WTC11 (cell line): ENCODE results near the gene AEBP2. TPM values are rescaled to one million over a fixed set of nuclear protein-coding genes. Genes with fewer than 3 reads are reported as not detected.

Source experiments
- ATAC-seq: fragments of 200-7000 bp; cut with Tn5 transposase; 2 replicates; pipeline ENCODE4 v1.10.0; 2021; ENCODE audit warnings: mild to moderate bottlenecking, moderate library complexity
- CTCF ChIA-PET: fragments of 300-600 bp; sonication (Branson Sonifier 250); formaldehyde crosslinking; loops from one replicate; lab custom pipeline; 2021; ENCODE audit warnings: antibody characterized with exemption; lab: Charles Lee
- POLR2A ChIA-PET: fragments of 350-600 bp; sonication (Branson Sonifier 250); formaldehyde crosslinking; loops from one replicate; lab custom pipeline; 2021; ENCODE audit warnings: antibody characterized with exemption; lab: Charles Lee
- DNase-seq: peaks from one replicate; pipeline ENCODE4 v3.0.0; 2021; ENCODE audit warnings: low spot score
- H3K27ac Mint-ChIP-seq: 2 replicates; pipeline ENCODE4 v1.8.0; 2021; ENCODE audit warnings: mixed read lengths
- H3K27me3 Mint-ChIP-seq: 2 replicates; pipeline ENCODE4 v1.8.0; 2021; ENCODE audit warnings: low read depth, mild to moderate bottlenecking, moderate library complexity, mixed read lengths
- H3K36me3 Mint-ChIP-seq: 2 replicates; pipeline ENCODE4 v1.8.0; 2021; ENCODE audit warnings: mixed read lengths
- H3K4me1 Mint-ChIP-seq: 2 replicates; pipeline ENCODE4 v1.8.0; 2022; ENCODE audit warnings: mixed read lengths
- H3K4me3 Mint-ChIP-seq: 2 replicates; pipeline ENCODE4 v1.8.0; 2021; ENCODE audit warnings: mild to moderate bottlenecking, moderate library complexity, mixed read lengths
- H3K9me3 Mint-ChIP-seq: 2 replicates; pipeline ENCODE4 v1.8.0; 2021; ENCODE audit warnings: mixed read lengths
- ARID4B ChIP-seq: sonication (generic); formaldehyde crosslinking; IDR thresholded peaks from 2 replicates; pipeline ENCODE4 v1.8.0; 2023; ENCODE audit warnings: missing genetic modification reagents, mild to moderate bottlenecking, borderline replicate concordance
- ATF6 ChIP-seq: sonication (generic); formaldehyde crosslinking; IDR thresholded peaks from 2 replicates; pipeline ENCODE4 v1.8.1; 2023; ENCODE audit warnings: mild to moderate bottlenecking, missing genetic modification reagents
- CDX4 ChIP-seq: fragments of 250-450 bp; sonication (Bioruptor Pico); IDR thresholded peaks from 2 replicates; pipeline ENCODE4 v1.9.0; 2021; ENCODE audit warnings: moderate library complexity, mild to moderate bottlenecking, inconsistent platforms, borderline replicate concordance
- GABPB1 ChIP-seq: sonication (generic); formaldehyde crosslinking; IDR thresholded peaks from 2 replicates; pipeline ENCODE4 v1.8.1; 2023; ENCODE audit warnings: mild to moderate bottlenecking, missing genetic modification reagents
- GTF2I ChIP-seq: fragments of 250-450 bp; sonication (Bioruptor Pico); conservative IDR thresholded peaks from 2 replicates; pipeline ENCODE4 v1.4.0; 2021; ENCODE audit warnings: mild to moderate bottlenecking
- HMGXB4 ChIP-seq: sonication (generic); formaldehyde crosslinking; IDR thresholded peaks from 2 replicates; pipeline ENCODE4 v1.8.1; 2023; ENCODE audit warnings: mild to moderate bottlenecking, moderate library complexity, missing genetic modification reagents
- JUN ChIP-seq: sonication (generic); formaldehyde crosslinking; IDR thresholded peaks from 2 replicates; pipeline ENCODE4 v1.8.0; 2023; ENCODE audit warnings: mild to moderate bottlenecking, missing genetic modification reagents
- KAT7 ChIP-seq: sonication (generic); formaldehyde crosslinking; IDR thresholded peaks from 2 replicates; pipeline ENCODE4 v1.8.1; 2023; ENCODE audit warnings: missing genetic modification reagents, mild to moderate bottlenecking, borderline replicate concordance
- NR3C1 ChIP-seq: sonication (generic); formaldehyde crosslinking; conservative IDR thresholded peaks from 2 replicates; pipeline ENCODE4 v1.8.1; 2023; ENCODE audit warnings: low read depth, mild to moderate bottlenecking, missing genetic modification reagents
- PREB ChIP-seq: sonication (generic); formaldehyde crosslinking; IDR thresholded peaks from 2 replicates; pipeline ENCODE4 v1.8.1; 2022; ENCODE audit warnings: mild to moderate bottlenecking, missing genetic modification reagents, moderate library complexity, borderline replicate concordance
- PRRX2 ChIP-seq: fragments of 250-450 bp; sonication (Bioruptor Pico); IDR thresholded peaks from 2 replicates; pipeline ENCODE4 v1.8.0; 2021; ENCODE audit warnings: mild to moderate bottlenecking
- RELA ChIP-seq: sonication (generic); formaldehyde crosslinking; IDR thresholded peaks from 2 replicates; pipeline ENCODE4 v1.8.1; 2022; ENCODE audit warnings: missing genetic modification reagents, mild to moderate bottlenecking, borderline replicate concordance
- SMAD3 ChIP-seq: sonication (generic); formaldehyde crosslinking; IDR thresholded peaks from 2 replicates; pipeline ENCODE4 v1.8.0; 2022; ENCODE audit warnings: missing genetic modification reagents, mild to moderate bottlenecking, borderline replicate concordance
- TP53 ChIP-seq: sonication (generic); formaldehyde crosslinking; IDR thresholded peaks from 2 replicates; pipeline ENCODE4 v1.8.1; 2023; ENCODE audit warnings: mild to moderate bottlenecking, missing genetic modification reagents
- ZMAT4 ChIP-seq: fragments of 250-450 bp; sonication (Bioruptor Pico); IDR thresholded peaks from 2 replicates; pipeline ENCODE4 v1.9.0; 2021; ENCODE audit warnings: mild to moderate bottlenecking
- ZNF317 ChIP-seq: sonication (generic); formaldehyde crosslinking; IDR thresholded peaks from 2 replicates; pipeline ENCODE4 v1.8.1; 2023; ENCODE audit warnings: low read depth, mild to moderate bottlenecking, moderate library complexity, missing genetic modification reagents, borderline replicate concordance
- ZNF671 ChIP-seq: fragments of 250-450 bp; sonication (Bioruptor Pico); IDR thresholded peaks from 2 replicates; pipeline ENCODE4 v1.8.0; 2021; ENCODE audit warnings: mild to moderate bottlenecking
- total RNA-seq: library from RNA; stranded (reverse); gene quantifications from 3 replicates; pipeline ENCODE4 v1.2.3, GENCODE V29; 2021
- TF ChIP-seq, protein P1 (sequence below): sonication (generic); formaldehyde crosslinking; conservative IDR thresholded peaks from 2 replicates; pipeline ENCODE4 v1.8.1; 2023; ENCODE audit warnings: mild to moderate bottlenecking, low read depth, missing genetic modification reagents, moderate library complexity
- TF ChIP-seq, protein P2 (sequence below): sonication (generic); formaldehyde crosslinking; IDR thresholded peaks from 2 replicates; pipeline ENCODE4 v1.8.1; 2022; ENCODE audit warnings: low read depth, mild to moderate bottlenecking, moderate library complexity, missing genetic modification reagents, borderline replicate concordance

Gene AEBP2
- total RNA-seq, 1 experiment from 2014 or later: 65.9 TPM

- no peaks in the 10 kb centered on the region for H3K36me3 Mint-ChIP-seq
- H3K4me3 Mint-ChIP-seq: peak overlapping the region; percentile 5; the same call in 1 of the 2 replicates
- no peak for DNase-seq
- POLR2A ChIA-PET: no interaction called here
- peaks cover 42% of the 10 kb centered on the region for H3K4me1 Mint-ChIP-seq
- H3K9me3 Mint-ChIP-seq: no peaks in the 10 kb centered on the region
- TF ChIP-seq ATF6 (CRISPR knock-in tag): no peak
- TF ChIP-seq ARID4B (CRISPR knock-in tag): no peak
- no peak for TF ChIP-seq JUN
- TF ChIP-seq ZNF671 (CRISPR knock-in tag): no peak
- TF ChIP-seq KAT7 (CRISPR knock-in tag): no peak
- TF ChIP-seq NR3C1 (CRISPR knock-in tag): no peak
- TF ChIP-seq ZMAT4: no peak
- no peak for TF ChIP-seq RELA (CRISPR knock-in tag)
- no peak for TF ChIP-seq GABPB1 (CRISPR knock-in tag)
- no peak for TF ChIP-seq PRRX2 (CRISPR knock-in tag)
- TF ChIP-seq, protein P1, sequence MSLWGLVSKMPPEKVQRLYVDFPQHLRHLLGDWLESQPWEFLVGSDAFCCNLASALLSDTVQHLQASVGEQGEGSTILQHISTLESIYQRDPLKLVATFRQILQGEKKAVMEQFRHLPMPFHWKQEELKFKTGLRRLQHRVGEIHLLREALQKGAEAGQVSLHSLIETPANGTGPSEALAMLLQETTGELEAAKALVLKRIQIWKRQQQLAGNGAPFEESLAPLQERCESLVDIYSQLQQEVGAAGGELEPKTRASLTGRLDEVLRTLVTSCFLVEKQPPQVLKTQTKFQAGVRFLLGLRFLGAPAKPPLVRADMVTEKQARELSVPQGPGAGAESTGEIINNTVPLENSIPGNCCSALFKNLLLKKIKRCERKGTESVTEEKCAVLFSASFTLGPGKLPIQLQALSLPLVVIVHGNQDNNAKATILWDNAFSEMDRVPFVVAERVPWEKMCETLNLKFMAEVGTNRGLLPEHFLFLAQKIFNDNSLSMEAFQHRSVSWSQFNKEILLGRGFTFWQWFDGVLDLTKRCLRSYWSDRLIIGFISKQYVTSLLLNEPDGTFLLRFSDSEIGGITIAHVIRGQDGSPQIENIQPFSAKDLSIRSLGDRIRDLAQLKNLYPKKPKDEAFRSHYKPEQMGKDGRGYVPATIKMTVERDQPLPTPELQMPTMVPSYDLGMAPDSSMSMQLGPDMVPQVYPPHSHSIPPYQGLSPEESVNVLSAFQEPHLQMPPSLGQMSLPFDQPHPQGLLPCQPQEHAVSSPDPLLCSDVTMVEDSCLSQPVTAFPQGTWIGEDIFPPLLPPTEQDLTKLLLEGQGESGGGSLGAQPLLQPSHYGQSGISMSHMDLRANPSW (CRISPR knock-in tag): no peak
- TF ChIP-seq SMAD3 (CRISPR knock-in tag): no peak
- TF ChIP-seq ZNF317 (CRISPR knock-in tag): no peak
- TF ChIP-seq TP53 (CRISPR knock-in tag): no peak
- no peak for TF ChIP-seq PREB (CRISPR knock-in tag)
- TF ChIP-seq, protein P2, sequence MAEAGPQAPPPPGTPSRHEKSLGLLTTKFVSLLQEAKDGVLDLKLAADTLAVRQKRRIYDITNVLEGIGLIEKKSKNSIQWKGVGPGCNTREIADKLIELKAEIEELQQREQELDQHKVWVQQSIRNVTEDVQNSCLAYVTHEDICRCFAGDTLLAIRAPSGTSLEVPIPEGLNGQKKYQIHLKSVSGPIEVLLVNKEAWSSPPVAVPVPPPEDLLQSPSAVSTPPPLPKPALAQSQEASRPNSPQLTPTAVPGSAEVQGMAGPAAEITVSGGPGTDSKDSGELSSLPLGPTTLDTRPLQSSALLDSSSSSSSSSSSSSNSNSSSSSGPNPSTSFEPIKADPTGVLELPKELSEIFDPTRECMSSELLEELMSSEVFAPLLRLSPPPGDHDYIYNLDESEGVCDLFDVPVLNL (CRISPR knock-in tag): no peak
- no peak for TF ChIP-seq GTF2I
- TF ChIP-seq HMGXB4 (CRISPR knock-in tag): no peak
- TF ChIP-seq CDX4 (CRISPR knock-in tag): no peak
- TF ChIP-seq, all 79 proteins: peak for 0
- peak; percentile 37 for ATAC-seq
- CTCF ChIA-PET: interaction anchor here (1.1 to 1.3 kb wide), 3 partner anchors 22 to 41 kb away, joined by 3 to 4 read pairs (median 4); no protein-coding TSS in a partner anchor
- H3K27ac Mint-ChIP-seq: peak overlapping the region; percentile 93
- no peaks in the 10 kb centered on the region for H3K27me3 Mint-ChIP-seq
These were observed 29.1 kb upstream of the AEBP2 start for GRCh38 chr12:19410211-19410610.
